Measurements from ENCODE around the gene ABCA6. TPM values are rescaled to one million over a fixed set of nuclear protein-coding genes. Genes with fewer than 3 reads are reported as not detected.

Gene ABCA6
- polyA plus RNA-seq, 1 experiment = 0.36 TPM

GRCh38 chr17:69067274-69068047 is 74.2 kb downstream of the ABCA6 start:
- no peaks in the 10 kb centered on the region for H3K27me3 ChIP-seq (ENCODE audit: control insufficient read depth, insufficient read depth, low read length)
- POLR2A ChIA-PET = no interaction called here
- CTCF ChIA-PET = no interaction called here
- H3K27ac ChIP-seq (ENCODE audit: low read depth, low read length) = no peak overlapping the region
- TF ChIP-seq CTCF (IDR thresholded peaks at IDR 0.05; ENCODE audit: low read depth, low read length) = peak; percentile 6; the same call in 1 of the 2 replicates
- no peak overlapping the region for H3K4me3 ChIP-seq (ENCODE audit: low read depth, low read length)
- no peaks in the 10 kb centered on the region for H3K9me3 ChIP-seq (ENCODE audit: control insufficient read depth, insufficient read depth, low read length)
- no peak for DNase-seq (ENCODE audit: low read depth, low spot score)

GRCh38 chr17:69066482-69066881 is 75.2 kb downstream of the ABCA6 start:
- no peak for TF ChIP-seq CTCF (IDR thresholded peaks at IDR 0.05; ENCODE audit: low read depth, low read length)
- DNase-seq (ENCODE audit: low read depth, low spot score) = no peak
- no peaks in the 10 kb centered on the region for H3K9me3 ChIP-seq (ENCODE audit: control insufficient read depth, insufficient read depth, low read length)
- no peaks in the 10 kb centered on the region for H3K27me3 ChIP-seq (ENCODE audit: control insufficient read depth, insufficient read depth, low read length)
- H3K4me3 ChIP-seq (ENCODE audit: low read depth, low read length) = no peak overlapping the region
- ChIA-PET CTCF (no interaction called here), POLR2A (no interaction called here)
- H3K27ac ChIP-seq (ENCODE audit: low read depth, low read length) = no peak overlapping the region

GRCh38 chr17:69065113-69065512 is 76.6 kb downstream of the ABCA6 start:
- ChIA-PET POLR2A (no interaction called here), CTCF (interaction anchor here (1.5 kb wide), 1 partner anchor 293 kb away, joined by 3 read pairs; no protein-coding TSS in a partner anchor)
- Histone ChIP-seq H3K4me3 (ENCODE audit: low read depth, low read length) (no peak overlapping the region), H3K9me3 (ENCODE audit: control insufficient read depth, insufficient read depth, low read length) (no peaks in the 10 kb centered on the region), H3K27me3 (ENCODE audit: control insufficient read depth, insufficient read depth, low read length) (no peaks in the 10 kb centered on the region), H3K27ac (ENCODE audit: low read depth, low read length) (no peak overlapping the region)
- TF ChIP-seq CTCF (IDR thresholded peaks at IDR 0.05; ENCODE audit: low read depth, low read length) = no peak
- no peak for DNase-seq (ENCODE audit: low read depth, low spot score)

GRCh38 chr17:69064476-69064875 is 77.2 kb downstream of the ABCA6 start:
- ChIA-PET POLR2A (no interaction called here), CTCF (interaction anchor here (0.6 to 1.5 kb wide), 2 partner anchors 14 to 292 kb away, joined by 3 read pairs; no protein-coding TSS in a partner anchor)
- no peak overlapping the region for H3K27ac ChIP-seq (ENCODE audit: low read depth, low read length)
- DNase-seq (ENCODE audit: low read depth, low spot score) = no peak
- no peak overlapping the region for H3K4me3 ChIP-seq (ENCODE audit: low read depth, low read length)
- H3K27me3 ChIP-seq (ENCODE audit: control insufficient read depth, insufficient read depth, low read length) = no peaks in the 10 kb centered on the region
- no peaks in the 10 kb centered on the region for H3K9me3 ChIP-seq (ENCODE audit: control insufficient read depth, insufficient read depth, low read length)
- TF ChIP-seq CTCF (IDR thresholded peaks at IDR 0.05; ENCODE audit: low read depth, low read length) = no peak

GRCh38 chr17:69064001-69064400 is 77.7 kb downstream of the ABCA6 start:
- ChIA-PET CTCF (interaction anchor here (0.6 to 1.5 kb wide), 2 partner anchors 14 to 292 kb away, joined by 3 read pairs; no protein-coding TSS in a partner anchor), POLR2A (no interaction called here)
- DNase-seq (ENCODE audit: low read depth, low spot score) = no peak
- Histone ChIP-seq H3K27me3 (ENCODE audit: control insufficient read depth, insufficient read depth, low read length) (no peaks in the 10 kb centered on the region), H3K27ac (ENCODE audit: low read depth, low read length) (no peak overlapping the region), H3K4me3 (ENCODE audit: low read depth, low read length) (no peak overlapping the region), H3K9me3 (ENCODE audit: control insufficient read depth, insufficient read depth, low read length) (no peaks in the 10 kb centered on the region)
- no peak for TF ChIP-seq CTCF (IDR thresholded peaks at IDR 0.05; ENCODE audit: low read depth, low read length)
